Measurements from ENCODE around the gene ATXN10.
A peak's percentile ranks its signal among the peaks of the same experiment; 100 is the strongest.

ATXN10 gene

DNA sequence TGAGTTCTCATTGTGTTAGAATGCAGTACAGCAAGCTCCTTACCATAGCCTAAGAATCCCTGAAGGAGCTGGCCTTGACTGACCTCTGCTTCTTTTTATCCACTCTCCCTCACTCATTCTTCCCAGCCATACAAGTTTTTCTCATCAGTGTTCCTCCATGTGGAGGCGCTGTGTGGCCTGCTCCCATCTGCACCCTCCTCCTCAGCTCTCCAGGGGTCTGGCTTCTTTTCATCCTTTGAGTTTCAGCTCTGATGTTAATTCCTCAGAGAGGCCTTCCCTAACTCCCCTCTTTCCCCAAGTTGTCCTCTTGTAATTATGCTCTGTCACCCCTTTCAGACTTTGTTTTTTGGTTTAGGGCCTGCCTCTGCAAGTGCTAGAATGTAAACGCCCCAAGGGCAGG lies 160.5 kb downstream of the ATXN10 start:
- H3K27ac ChIP-seq, result no peak overlapping the region
- TF ChIP-seq ZFX (IDR thresholded peaks at IDR 0.05), result no peak
- TF ChIP-seq, protein P1, sequence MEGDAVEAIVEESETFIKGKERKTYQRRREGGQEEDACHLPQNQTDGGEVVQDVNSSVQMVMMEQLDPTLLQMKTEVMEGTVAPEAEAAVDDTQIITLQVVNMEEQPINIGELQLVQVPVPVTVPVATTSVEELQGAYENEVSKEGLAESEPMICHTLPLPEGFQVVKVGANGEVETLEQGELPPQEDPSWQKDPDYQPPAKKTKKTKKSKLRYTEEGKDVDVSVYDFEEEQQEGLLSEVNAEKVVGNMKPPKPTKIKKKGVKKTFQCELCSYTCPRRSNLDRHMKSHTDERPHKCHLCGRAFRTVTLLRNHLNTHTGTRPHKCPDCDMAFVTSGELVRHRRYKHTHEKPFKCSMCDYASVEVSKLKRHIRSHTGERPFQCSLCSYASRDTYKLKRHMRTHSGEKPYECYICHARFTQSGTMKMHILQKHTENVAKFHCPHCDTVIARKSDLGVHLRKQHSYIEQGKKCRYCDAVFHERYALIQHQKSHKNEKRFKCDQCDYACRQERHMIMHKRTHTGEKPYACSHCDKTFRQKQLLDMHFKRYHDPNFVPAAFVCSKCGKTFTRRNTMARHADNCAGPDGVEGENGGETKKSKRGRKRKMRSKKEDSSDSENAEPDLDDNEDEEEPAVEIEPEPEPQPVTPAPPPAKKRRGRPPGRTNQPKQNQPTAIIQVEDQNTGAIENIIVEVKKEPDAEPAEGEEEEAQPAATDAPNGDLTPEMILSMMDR (conservative IDR thresholded peaks at IDR 0.05), result no peak

DNA sequence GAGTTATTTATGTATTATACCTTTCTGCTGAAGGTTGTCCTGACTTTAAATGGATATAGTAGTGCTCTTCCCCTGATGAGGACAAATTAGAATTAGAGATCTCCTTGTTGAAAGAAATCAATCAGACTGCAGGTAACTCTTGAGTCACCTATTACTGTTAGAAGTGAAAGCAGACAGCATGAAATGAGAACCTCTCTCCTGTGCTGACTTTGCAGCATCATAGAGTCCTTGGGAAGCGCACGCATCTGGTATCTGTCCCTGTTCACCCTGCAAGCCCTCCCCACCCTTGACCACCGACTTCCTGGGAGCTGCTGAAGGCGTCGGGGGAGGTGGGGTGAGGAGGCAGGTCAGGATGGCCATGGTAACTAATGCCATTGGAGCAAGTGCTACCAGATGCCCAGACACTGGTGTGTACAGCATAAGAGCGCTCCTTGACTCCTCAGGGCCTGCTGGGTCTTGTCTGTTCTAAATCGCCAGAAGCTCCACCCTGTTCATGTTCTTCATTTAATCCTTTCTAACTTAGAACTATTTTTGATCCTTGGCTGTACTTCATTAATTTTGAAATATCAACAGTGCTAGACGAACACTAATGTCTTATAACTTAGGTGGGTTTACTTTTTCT lies 161.4 kb downstream of the ATXN10 start:
- TF ChIP-seq ZFX (IDR thresholded peaks at IDR 0.05), result no peak
- TF ChIP-seq, protein P1 (conservative IDR thresholded peaks at IDR 0.05), result no peak
- peak overlapping the region; percentile 55 for H3K27ac ChIP-seq

DNA sequence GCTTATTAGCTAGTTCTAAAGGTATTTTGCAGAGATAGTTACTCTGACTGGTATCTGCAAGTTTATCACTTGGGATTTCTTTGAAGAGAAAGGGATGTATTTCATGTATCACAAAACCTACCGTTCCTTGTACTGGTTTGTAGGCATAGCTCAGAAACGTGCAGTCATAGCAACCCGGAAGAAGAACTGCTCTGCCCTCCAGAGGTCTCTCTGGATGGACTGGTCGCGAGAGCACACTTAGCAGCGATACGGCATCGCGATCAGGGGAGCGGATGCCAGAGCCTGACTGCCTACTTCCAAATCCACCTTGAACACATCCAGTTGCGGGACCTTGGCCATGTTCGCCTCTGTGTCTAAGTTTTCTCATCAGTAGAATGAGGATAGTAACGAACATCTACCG lies 162.0 kb downstream of the ATXN10 start:
- TF ChIP-seq, protein P1 (conservative IDR thresholded peaks at IDR 0.05), result no peak; the same call in none of the 2 replicates
- TF ChIP-seq ZFX (IDR thresholded peaks at IDR 0.05), result no peak
- peak overlapping the region; percentile 55 for H3K27ac ChIP-seq

DNA sequence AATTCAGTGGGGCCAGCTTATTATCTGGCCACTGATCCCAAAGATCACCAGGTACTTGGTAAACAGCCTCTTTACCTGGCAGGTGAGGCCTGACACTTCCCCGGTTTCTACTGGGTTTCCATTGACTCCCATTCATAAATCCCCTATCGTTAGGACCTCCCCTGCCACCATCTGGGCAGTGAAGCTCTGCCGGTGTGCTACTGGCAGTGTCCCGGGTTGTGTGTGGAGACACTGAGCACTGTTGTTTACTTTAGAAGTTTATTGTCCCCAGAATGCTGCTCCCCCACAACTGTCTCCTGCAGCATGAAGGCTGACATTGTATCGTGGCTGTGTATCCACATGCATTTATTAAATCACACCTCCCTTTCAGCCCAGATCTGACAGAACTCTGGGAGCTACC lies 162.6 kb downstream of the ATXN10 start:
- peak overlapping the region; percentile 55 for H3K27ac ChIP-seq
- no peak for TF ChIP-seq ZFX (IDR thresholded peaks at IDR 0.05)
- TF ChIP-seq, protein P1 (conservative IDR thresholded peaks at IDR 0.05), result no peak

DNA sequence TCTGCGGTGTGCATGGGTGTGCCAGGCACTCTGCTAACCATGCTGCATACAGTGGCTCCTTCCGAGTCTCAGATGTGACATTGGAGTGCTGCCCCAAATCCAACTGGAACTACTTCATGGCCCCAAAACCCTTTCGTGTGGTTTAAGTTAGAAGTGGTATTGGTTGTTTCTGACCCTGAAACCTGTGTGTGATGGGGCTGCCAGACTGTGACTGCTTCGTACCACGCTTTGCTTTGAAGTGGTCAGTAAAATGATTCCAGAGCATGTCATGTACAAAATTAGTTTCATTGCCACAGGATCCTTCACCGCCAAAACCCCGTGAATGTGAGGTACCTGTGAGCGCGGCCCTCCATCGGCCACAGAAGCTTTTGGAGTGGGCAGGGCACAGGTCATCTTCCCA lies 163.2 kb downstream of the ATXN10 start:
- TF ChIP-seq ZFX (IDR thresholded peaks at IDR 0.05), result no peak
- TF ChIP-seq, protein P1 (conservative IDR thresholded peaks at IDR 0.05), result no peak
- H3K27ac ChIP-seq, result peak overlapping the region; percentile 55

DNA sequence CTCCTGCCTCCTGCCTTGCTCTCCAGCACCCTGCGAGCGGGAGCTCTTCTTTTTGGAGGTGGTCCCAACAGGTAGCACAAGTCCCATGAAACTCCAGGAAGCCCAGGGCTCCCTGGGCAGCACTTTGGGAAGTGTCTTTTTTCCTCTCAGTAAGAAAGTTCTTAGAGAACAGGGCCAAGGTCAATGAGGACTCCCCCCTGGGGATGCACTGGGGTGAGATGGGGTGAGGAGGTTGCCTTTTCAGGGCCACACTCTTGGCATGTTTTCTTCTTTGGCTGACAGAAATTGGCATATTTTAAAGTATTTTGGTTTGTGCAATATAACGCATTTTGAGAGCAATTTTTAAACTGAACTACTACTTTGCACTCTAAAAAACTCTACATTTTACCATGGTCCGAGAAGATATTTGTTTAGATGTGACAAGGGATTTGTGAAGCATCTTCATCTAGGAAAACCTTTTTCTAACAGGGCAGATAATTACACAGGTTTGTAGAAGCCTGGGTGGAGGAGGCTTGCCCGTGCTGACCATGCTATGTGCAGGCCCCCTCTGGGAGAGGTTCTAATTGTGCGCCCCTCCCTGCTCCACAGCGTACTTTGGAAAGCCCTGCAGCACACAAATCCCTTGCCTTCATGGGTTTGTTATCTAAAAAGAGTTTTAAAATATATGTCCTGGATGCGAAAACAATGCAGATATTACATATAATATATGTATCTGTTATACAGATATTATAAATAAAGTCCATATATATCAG lies 165.0 kb downstream of the ATXN10 start:
- TF ChIP-seq, protein P1 (conservative IDR thresholded peaks at IDR 0.05), result no peak
- no peak for TF ChIP-seq ZFX (IDR thresholded peaks at IDR 0.05)
- H3K27ac ChIP-seq, result no peak overlapping the region

DNA sequence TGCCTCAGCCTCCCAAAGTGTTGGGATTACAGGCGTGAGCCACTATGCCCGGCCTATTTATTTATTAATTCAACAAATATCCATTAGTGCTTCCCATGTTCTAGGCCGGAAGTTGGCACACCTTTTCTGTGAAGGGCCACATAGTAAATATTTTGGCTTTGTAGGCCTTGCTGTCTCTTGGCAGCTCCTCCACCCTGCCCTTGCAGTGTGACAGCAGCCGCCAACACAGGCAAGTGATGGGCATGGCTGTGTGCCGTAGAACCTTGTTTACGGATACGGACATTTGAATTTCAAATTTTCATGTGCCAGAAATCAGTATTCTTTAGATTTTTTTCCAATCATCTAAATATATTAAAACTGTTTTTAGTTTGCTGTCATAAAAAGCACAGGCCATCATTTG lies 165.9 kb downstream of the ATXN10 start:
- no peak overlapping the region for H3K27ac ChIP-seq
- TF ChIP-seq, protein P1 (conservative IDR thresholded peaks at IDR 0.05), result no peak
- no peak for TF ChIP-seq ZFX (IDR thresholded peaks at IDR 0.05)
